Gastroesophageal sphincter (tissue), 3 donors: ENCODE results near the gene WIPF1.

Experiments
- POLR2A ChIP-seq, 2 donors: fragments of 450-650 bp; IDR thresholded peaks; one replicate each; pipeline ENCODE4 v1.6.1; 2017; ENCODE audit warnings: antibody characterized with exemption in 2 of 2, mild to moderate bottlenecking in 2 of 2, moderate library complexity in 1 of 2
- TF ChIP-seq, protein P1 (sequence below), 4 experiments: fragments of 200-600 bp in 2 of 4; fragments of 450-650 bp in 2 of 4; sonication (generic) in 1 of 4; IDR thresholded peaks; one replicate each; pipeline ENCODE4 v1.5.1; 2017 to 2019; ENCODE audit warnings: antibody characterized with exemption in 4 of 4, mild to moderate bottlenecking in 2 of 4, moderate library complexity in 2 of 4

DNA sequence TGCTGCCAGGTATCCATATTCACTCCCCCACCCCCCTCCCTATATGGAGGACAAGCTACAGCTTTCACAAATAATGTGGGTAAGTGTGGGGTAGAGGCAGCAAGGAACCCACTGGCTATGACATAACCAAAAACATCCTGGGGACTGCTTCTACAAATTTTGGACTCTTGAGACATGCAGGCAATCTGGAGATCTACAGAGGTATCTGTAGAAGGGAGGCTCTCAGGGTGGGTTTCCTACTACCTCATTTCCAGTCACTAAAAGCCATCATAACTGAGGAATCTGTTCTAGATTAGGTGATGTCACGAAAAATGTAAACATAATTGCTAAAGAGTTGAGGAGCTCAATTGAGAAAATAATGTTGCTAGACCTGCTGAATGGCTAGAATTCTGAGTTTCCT, 46.8 kb upstream of the WIPF1 start:
- TF ChIP-seq, protein P1, sequence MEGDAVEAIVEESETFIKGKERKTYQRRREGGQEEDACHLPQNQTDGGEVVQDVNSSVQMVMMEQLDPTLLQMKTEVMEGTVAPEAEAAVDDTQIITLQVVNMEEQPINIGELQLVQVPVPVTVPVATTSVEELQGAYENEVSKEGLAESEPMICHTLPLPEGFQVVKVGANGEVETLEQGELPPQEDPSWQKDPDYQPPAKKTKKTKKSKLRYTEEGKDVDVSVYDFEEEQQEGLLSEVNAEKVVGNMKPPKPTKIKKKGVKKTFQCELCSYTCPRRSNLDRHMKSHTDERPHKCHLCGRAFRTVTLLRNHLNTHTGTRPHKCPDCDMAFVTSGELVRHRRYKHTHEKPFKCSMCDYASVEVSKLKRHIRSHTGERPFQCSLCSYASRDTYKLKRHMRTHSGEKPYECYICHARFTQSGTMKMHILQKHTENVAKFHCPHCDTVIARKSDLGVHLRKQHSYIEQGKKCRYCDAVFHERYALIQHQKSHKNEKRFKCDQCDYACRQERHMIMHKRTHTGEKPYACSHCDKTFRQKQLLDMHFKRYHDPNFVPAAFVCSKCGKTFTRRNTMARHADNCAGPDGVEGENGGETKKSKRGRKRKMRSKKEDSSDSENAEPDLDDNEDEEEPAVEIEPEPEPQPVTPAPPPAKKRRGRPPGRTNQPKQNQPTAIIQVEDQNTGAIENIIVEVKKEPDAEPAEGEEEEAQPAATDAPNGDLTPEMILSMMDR (IDR thresholded peaks at IDR 0.05), result no peak
- TF ChIP-seq POLR2A (IDR thresholded peaks at IDR 0.05), result no peak
